HG02973 (cell line): Measurements from ENCODE around the gene HOXA6.

Experiments
- ATAC-seq: cut with Tn5 transposase; IDR thresholded peaks from one replicate; pipeline ENCODE4 v1.9.1; 2021; ENCODE audit warnings: moderate library complexity; ENCODE audit not compliant: unreplicated experiment

The HOXA6 gene

DNA sequence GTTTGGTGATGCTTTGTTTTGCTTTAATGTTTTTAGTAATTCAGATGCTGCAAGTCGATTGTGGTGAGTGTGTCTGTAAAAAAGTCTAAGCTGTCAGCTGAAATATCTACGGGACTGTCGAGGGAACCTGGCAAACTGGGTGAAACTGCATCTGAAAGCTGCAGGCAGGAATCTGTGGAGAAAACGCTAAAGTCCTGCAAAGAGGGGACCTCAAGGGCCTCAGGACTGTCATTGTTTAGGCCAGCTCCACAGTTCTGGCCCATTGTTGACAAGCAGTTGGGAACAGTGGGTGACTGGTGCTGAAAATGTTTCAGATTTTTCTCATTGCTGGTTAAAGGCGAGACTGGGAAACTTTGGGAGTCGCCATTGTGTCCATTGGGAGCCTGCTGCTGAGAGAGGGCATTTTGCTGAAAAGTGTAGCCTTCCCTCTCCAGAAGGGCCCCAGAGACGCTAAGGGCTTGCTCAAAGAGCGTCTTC, 46.8 kb downstream of the HOXA6 start:
- no peak for ATAC-seq

DNA sequence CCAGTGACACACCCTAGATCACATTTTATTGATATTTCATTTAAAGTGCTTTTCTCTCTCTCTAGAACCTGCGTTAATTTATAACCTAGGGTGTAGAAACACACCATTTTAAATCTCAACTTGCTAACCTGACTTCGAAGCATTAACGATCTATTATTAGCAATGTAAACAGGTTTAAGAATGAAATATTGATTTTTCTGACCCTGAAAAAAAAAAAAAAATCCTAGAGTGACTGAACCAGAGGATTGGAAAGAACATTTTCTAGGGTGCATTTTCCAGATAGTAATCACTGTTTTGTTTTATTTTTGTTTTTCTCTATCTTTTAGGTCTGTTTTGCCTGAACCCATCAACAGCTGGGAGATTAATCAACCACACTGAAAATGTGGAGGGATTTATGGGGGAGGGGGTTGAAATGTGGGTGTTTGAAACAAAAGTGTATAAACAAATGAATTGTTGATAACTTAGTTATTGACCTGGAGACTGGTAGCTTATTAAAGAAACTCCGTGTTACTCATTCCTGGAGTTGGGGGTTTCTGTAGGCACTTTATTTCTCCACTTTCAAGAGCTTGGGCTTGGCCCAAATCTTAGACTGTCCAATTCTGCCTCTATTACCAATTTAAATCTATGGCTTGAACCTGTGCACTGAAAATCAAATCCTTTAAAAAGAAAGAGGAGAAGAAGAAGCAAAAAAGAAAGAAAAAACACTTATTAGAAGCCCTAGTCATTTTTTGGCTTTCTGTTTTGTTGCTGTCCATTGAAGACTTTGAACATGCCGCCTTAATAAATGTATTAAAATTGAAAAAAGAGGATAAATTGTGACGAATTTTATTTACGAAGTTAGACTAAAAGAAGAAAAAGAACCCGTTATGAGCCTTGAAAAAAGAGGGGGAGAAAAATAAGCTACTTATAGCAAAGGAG, 47.9 kb downstream of the HOXA6 start:
- no peak for ATAC-seq

DNA sequence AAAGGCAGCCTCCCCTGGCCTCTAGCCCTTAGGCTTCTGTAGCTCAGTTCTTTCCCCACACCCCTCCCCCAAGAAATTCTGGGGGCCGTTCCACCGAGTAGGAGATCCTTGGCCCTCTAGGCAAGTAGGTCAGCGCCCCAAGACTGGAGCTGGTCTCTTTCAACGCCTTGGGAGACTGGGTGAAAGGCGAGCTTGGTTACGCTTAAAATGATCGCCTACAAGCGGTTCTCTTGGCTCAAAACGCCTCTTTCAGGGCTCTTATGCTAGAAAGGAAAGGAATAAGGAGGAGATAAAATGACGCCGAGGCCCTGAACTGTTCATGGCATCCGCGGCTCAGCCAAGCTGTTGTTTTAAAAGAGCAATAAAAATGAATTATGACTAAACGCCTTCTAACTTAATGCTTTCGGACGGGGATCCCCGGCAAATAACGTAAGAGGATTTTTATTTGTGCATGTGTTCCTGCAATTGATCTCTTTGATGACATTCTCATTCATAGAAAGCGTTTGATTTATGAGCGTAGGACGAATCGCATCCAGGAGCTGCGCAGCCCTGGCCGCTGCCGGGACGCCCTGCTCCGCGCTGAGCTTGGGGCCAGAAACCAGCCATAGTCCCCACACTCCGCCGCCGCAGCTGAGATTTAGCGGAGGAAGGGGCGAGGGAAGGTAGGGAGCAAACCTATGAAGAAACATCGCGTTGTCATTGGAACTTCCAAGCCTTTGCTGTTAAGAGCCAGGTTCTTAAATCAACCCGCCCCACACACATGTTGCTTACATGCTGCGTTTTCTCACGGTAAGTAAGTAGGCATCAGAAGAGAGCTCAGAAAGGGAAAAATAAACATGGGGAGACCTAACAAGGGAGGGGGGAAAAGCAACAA, 48.8 kb downstream of the HOXA6 start:
- no peak for ATAC-seq

DNA sequence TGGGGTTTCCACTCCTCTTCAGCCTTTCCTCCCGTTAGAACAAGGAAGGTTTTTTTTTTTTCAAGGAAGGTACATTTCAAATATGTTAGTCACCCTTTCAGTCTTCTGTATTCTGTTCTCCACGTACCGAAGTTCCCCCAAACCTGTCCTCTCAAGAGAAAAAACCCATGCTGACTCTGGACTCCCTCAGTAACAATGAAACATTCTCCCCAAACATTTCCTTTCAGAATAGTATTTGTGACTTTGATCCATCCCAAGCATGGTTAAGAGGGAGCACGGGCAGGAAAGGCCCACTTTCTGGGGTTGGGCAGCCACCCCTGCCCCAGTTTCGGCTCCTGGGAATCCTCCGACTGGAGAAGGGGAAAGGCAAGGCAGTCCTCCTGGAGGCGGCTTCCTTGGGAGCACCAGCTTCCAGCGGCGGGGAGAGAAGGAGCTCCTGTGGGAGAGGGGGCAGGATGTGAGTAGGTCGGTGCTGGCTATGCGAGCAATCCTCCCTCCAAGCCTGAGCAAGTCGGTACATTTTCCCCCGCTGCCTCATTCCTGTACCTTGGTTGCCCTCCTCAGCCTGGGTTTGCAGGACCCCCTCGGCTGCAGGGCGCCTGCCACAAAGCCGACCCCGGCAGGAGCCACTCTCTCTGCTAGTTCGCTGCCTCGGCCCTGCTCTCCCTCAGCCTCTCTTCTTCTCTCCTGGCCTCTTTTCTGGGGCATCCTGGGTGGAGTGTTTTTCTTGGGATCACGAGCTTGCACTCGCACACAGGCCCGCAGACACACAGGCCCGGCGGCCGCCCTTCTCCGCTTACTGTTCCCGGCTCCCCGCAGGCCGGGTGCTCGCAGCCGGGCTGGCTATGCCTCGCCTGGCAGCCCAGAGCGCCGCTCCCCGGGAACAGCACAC, 49.6 kb downstream of the HOXA6 start:
- ATAC-seq = no peak

DNA sequence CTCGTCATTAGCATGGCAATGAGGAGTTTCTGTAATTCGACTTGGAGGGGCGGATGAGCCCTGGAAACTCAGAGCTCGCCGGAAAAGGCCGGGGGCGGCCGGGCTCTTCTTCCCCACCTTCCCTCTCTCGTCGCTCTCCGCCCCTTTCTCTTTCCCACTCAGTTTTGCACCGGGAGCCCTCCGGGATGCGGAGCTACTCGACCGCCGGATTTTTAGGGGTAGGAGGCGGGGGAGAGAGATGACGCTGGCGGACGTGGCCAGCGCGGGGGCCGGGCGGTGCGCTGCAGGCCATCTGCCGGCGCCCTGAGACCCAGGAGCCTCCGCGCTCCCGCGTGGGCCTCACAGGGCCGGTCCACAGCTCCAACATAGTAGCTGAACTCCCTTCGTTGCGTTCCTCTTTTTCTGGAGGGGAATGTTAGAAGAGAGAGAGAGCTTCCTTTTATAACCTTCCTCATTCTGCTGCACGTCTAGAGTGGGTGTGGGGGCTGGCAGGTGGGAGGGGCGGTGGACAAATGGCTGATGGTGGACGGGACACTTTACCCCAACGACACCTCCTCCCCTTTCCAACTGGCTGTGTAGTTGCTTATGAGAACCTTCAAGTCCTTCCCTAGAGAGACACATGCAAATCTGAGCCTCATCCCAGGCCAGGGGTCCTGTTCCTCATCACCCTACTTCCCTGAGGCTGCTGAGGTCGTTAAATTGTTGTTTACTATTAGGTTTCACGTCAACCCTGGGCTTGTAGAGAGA, 50.6 kb downstream of the HOXA6 start:
- no peak for ATAC-seq

DNA sequence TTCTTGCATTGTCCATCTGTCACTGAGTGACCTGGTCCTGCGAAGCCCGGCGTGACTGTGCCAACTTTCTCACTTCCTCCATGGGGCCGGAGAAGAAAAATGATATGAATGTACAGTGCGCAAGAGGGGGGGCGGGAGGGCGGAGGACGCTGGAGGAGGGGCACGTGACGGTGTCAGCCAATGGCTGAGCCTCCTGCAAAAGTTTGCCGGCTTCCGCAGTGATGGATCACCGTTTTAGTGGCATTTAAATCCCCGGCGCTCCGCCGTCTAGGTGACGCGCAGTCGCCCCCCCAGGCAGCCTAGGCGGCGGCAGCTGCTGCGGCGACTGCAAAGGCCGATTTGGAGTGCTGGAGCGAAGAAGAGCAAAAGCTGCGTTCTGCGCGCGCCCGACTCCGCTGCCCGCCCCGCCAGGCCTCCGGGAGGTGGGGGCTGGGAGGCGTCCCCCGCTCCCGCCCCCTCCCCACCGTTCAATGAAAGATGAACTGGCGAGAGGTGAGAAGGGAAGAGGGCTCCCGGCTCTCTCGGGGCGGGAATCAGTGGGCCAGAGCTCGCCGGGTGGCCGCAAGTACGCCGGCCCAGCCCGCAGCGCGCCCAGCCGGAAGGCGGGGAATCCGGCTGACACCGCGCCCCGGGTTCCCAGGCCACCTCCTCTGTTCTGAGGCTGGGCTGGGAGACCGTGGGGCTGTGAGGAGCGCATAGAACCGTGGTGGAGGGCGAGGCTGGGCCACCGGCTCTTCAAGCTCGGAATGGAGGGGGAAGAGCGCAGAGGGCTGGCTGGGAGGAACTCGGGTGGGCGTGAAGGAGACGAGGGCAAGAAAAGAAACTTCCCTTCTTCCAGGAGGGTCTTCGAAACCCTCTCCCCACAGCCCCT, 51.4 kb downstream of the HOXA6 start, which contains the start of gene HOXA1:
HOXA1 (minus strand) TSS at position 104 of the 871 bp plus-strand sequence; CDS start at position 16, 88 bp downstream.
- ATAC-seq = peak; percentile 80
